HG02623 (cell line): ENCODE results near the gene EML4.
A peak's percentile ranks its signal among the peaks of the same experiment; 100 is the strongest.
"Not testable (repeated sequence)": the region's sequence is repeated elsewhere in the genome, so short reads cannot be mapped to it uniquely, and the experiment has no call there.

Experiments
- ATAC-seq: cut with Tn5 transposase; IDR thresholded peaks from one replicate; pipeline ENCODE4 v1.9.1; 2021; ENCODE audit warnings: moderate library complexity; ENCODE audit not compliant: unreplicated experiment

The EML4 gene

GRCh38 chr2:42248846-42249245 is 79.7 kb downstream of the EML4 start:
- ATAC-seq: no peak

DNA sequence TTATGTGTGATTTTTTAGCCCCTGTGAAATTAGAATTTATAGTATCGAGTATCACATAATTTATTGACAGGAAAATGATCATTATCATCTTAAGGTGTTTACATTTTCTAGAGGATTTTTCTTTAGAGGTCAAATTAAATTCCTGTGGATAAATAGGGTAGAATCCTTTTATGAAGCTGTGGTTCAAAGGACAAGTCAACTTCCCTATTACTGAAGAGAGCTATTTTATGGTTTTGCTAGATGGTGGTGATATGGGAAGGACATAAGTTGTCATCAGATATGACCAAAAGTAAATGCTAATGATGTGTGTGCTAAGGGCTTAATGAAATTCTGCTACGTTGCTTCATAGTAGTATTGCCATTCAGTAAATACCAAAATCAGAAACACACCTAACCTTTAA is 80.1 kb downstream of the EML4 start:
- ATAC-seq: no peak

DNA sequence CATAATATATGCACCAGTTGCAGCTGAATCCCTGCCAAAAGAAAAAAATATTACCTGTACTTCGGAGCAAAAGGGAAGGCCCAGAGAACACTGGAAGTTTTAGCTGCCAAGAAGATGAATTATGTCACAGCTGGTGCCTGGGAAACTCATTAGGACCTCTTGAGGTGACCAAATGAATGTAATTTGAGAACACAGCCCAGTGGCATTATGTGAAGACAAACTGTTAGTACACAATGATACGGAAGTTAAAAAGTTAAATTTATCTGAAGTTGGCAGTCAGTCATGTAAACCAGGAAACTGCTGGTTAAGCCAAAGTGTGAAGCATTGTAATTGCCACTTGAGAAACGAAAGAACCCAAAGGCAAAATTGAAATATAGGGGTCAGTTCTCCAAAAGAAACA is 80.7 kb downstream of the EML4 start:
- no peak for ATAC-seq

- no peak for ATAC-seq
Observed at GRCh38 chr2:42250925-42251324, 81.8 kb downstream of the EML4 start.

DNA sequence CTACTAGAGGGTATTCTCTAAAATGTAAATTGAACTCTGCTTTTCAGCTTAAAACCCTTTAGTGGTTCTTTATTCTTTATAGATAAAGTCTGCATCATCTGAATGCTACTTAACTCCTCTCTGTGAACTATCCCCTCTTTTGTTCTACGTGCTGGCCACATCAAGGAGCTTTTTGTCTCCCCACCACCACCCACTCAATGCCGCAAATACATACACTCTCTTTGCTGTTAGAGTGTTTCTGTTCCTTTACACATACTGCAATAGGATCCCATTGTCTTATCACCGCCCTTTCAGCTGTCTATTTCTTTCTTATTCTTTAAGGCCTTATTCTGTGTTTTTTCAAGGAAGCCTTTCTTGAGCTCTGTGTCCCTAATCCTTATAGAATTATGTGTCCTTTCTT is 83.3 kb downstream of the EML4 start:
- ATAC-seq: no peak

- no peak for ATAC-seq
Observed at GRCh38 chr2:42254186-42254895, 85.2 kb downstream of the EML4 start.

- ATAC-seq: peak; percentile 63
Observed at GRCh38 chr2:42256505-42256904, 87.4 kb downstream of the EML4 start.

GRCh38 chr2:42261518-42262195 is 92.5 kb downstream of the EML4 start:
- ATAC-seq: no peak

DNA sequence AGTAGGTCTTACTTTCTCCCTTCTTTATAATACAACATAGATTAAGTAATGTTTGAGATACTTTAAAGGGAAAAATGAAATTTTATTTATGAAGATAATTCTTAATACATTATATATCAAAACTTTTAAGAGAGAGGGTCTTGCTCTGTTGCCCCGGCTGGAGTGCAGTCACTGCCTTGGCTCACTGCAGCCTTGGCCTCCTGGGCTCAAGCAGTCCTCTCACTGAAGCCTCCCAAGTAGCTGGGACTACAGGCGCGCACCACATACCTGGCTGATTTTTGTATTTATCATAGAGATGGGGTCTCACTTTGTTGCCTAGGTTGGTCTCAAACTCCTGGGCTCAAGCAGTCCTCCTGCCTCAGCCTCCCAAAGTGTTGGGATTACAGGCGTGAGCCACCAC is 97.1 kb downstream of the EML4 start:
- no peak for ATAC-seq

DNA sequence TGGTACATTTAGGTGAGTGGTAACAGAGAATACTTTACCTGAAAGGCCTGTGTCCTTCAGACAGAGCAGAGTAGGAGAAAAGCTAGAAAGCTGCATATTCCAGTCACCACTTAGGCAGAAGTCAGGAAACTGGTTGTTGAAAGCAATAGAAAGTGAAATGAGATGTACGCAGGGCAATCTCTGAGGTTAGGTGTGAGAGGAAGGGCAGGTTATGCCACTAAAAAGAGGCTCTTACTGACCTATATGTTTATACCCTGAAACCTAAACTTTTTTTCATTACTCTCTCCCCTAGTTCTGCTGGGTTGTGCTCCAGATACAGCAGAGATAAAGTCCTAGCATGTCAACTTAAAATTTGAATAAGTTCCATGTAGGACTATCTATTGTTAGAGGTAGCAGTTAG is 98.4 kb downstream of the EML4 start:
- no peak for ATAC-seq

DNA sequence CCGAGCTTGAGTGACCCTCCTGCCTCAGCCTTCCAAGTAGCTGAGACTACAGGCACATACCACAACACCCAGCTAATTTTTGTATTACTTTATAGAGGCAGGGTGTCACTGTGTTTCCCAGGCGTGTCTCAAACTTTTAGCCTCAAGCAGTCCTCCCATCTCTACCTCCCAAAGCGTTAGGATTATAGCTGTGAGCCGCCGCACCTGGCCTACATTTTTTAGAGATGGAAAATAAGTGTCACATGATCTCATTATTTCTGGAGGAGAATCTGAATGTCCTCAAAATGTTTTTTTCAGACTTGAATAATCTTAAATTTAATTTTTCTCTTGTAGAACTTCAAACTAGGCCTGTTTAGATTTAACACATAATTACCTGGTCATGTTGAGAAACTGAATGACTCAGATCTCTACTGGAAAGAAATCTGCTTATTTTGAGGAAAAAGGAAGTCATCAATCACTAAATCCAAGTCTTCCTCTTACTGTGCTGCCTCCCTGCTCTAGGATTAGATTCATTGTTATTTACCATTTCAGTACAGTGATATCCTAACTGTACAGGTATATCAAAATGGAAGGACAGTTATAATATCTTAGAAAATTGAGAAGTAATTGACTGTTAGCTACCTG is 99.5 kb downstream of the EML4 start:
- no peak for ATAC-seq

GRCh38 chr2:42270757-42271156 is 101.6 kb downstream of the EML4 start:
- no peak for ATAC-seq

GRCh38 chr2:42271246-42271645 is 102.1 kb downstream of the EML4 start:
- ATAC-seq: not testable (repeated sequence)

- no peak for ATAC-seq
Observed at GRCh38 chr2:42274863-42275262, 105.7 kb downstream of the EML4 start.

DNA sequence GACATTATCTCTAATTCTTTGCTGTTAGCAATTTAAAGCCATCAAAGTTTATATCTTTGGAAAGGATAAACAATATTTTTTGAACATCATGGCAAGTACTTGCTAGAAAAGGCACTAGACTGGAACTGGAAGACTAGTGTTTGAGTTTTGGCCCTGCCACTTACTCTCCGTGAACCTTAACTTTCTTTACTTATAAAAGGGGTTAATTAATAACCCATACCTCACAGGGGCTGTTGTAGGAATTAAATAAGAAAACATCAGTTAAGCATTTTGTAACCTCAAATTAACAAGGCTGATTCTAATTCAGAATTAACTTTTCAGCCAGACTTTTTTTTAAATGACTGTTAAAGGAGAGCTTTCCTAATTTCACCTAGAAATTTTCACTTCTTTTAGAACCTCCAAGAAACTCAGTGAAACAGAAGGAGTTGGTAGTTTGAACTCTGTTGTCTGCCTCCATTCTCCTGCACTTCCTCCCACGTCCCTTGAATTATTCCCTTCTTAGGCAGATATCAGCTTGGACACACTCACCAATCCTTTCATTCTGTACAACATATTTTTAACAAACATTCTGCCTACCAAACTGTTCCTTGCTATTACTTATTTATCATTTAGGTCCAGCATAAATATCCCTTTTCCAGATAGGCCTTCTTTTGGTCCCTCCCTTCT is 112.4 kb downstream of the EML4 start:
- no peak for ATAC-seq

DNA sequence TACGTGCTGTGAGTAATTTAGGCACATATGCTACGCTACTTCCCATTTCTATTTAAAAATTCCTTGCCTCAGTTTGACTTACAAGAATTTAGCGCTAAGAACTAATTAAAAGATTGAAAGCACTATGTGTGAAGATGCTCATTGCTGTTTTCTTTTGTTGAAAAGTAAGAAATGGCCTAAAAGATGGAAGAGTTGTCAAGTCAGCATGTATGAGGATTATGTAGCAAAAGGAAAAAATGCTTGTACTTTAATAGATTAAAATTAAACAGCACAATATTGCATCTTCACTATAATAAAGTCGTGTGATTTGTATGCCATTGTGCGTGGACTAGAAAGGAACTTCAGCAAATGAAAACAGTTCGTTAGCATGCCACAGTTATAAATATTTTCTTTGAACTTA is 114.9 kb downstream of the EML4 start:
- ATAC-seq: no peak

GRCh38 chr2:42286268-42286946 is 117.3 kb downstream of the EML4 start:
- no peak for ATAC-seq

DNA sequence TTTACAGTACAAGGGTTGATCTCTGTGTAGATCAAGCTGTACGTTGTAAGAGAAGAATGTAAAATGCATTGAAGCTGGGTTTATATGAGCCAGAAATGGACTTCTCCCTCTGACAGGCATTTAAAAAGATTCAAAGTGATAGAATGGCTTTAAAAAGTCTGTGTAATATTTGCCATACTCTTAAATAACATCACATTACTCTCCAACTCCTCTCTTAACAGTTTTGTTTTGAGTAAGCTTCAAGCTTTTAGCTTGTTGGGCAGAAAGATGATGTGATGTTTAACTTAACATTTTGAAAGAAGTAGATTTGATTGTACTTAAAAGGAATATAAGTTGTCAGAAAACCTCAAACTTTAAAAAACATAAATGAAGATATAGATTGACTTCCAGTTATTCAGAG is 119.7 kb downstream of the EML4 start:
- no peak for ATAC-seq

- no peak for ATAC-seq
Observed at GRCh38 chr2:42289222-42289621, 120.1 kb downstream of the EML4 start.

DNA sequence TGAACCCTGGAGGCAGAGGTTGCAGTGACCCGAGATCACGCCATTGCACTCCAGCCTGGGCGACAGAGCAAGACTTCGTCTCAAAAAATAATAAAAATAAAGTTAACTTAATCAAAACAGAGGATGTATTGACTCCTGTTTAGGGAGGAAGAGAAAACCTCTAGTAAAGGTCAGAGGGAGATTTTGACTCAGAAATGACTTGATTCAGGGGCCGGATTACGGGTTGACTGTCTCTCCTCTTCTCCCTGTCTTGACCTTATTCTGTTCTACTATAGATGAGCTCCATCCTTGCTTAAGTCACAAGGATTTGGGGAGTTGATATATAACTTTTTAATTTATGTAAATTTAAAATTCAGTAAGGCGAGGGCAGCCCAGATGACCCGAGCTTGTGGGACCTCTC is 120.9 kb downstream of the EML4 start:
- ATAC-seq: no peak

DNA sequence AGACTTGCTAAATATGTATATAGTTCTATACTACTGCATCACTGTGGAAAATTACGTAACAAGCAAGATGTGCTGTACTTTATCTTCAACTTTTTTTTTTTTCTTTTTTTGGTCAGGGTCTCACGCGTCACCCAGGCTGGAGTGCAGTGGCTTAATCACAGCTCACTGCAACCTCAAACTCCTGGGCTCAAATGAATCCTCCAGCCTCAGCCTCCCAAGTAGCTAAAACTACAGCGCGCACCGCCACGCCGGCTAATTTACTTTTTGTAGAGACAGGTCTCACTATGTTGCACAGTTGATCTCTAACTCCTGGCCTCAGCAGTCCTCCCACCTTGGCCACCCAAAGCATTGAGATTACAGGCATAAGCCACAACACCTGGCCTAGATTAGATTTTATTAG is 123.9 kb downstream of the EML4 start:
- ATAC-seq: no peak
